IMR-90 (cell line): ENCODE measurements around the gene DRD3. TPM values are rescaled to one million over a fixed set of nuclear protein-coding genes. Genes with fewer than 3 reads are reported as not detected.
A peak's percentile ranks its signal among the peaks of the same experiment; 100 is the strongest.

Experiments used
- ATAC-seq: fragments of 200-7000 bp; cut with Tn5 transposase; 2 replicates; pipeline ENCODE4 v1.9.1; 2020; ENCODE audit warnings: low read depth, mild to moderate bottlenecking, moderate library complexity
- BruUV-seq: library from RNA; stranded (reverse); fragments of 400-500 nt; replicated peaks from 2 replicates; lab custom pipeline; 2021; lab: Mats Ljungman, UMichigan
- CTCF ChIA-PET: fragments of 300-600 bp; formaldehyde crosslinking; extraction: SDS; loops from one replicate; lab custom pipeline; 2021; ENCODE audit warnings: antibody characterized with exemption; lab: Yijun Ruan, JAX
- POLR2A ChIA-PET: fragments of 300-600 bp; sonication (Branson Sonifier 250); formaldehyde crosslinking; loops from one replicate; lab custom pipeline; 2022; ENCODE audit warnings: antibody characterized with exemption; ENCODE audit not compliant: unreplicated experiment; lab: Charles Lee
- DNase-seq: peaks from one replicate; pipeline ENCODE4 v3.0.0; 2013
- H2AFZ ChIP-seq: replicated peaks from 2 replicates; pipeline ENCODE3; 2013; ENCODE audit warnings: low read length, mild to moderate bottlenecking; ENCODE audit not compliant: poor library complexity
- H2AK5ac ChIP-seq: 2 replicates; pipeline ENCODE4 v1.6.1; 2013; ENCODE audit warnings: low read depth, low read length, inconsistent platforms
- H2AK9ac ChIP-seq: replicated peaks from 2 replicates; pipeline ENCODE3; 2013; ENCODE audit warnings: mild to moderate bottlenecking, low read depth, low read length, moderate library complexity; ENCODE audit not compliant: poor library complexity
- H2BK120ac ChIP-seq: 2 replicates; pipeline ENCODE4 v1.6.1; 2013; ENCODE audit warnings: low read depth, low read length, inconsistent platforms
- H2BK15ac ChIP-seq: 3 replicates; pipeline ENCODE4 v1.6.1; 2013; ENCODE audit warnings: low read depth, low read length, inconsistent platforms
- H2BK20ac ChIP-seq: 2 replicates; pipeline ENCODE4 v1.6.1; 2013; ENCODE audit warnings: low read depth, mild to moderate bottlenecking, inconsistent platforms, low read length, moderate library complexity
- H2BK5ac ChIP-seq: 2 replicates; pipeline ENCODE4 v1.6.1; 2013; ENCODE audit warnings: mild to moderate bottlenecking, low read depth, low read length, inconsistent platforms; ENCODE audit not compliant: poor library complexity, severe bottlenecking
- H3K14ac ChIP-seq: replicated peaks from 2 replicates; pipeline ENCODE4 v1.6.1; 2013; ENCODE audit warnings: low read depth, low read length, inconsistent platforms
- H3K18ac ChIP-seq: 2 replicates; pipeline ENCODE4 v1.6.1; 2013; ENCODE audit warnings: low read depth, low read length, control low read depth
- H3K23ac ChIP-seq: 2 replicates; pipeline ENCODE4 v1.6.1; 2013; ENCODE audit warnings: low read depth, low read length, inconsistent platforms
- H3K27ac ChIP-seq: 2 replicates; pipeline ENCODE4 v1.5.1; 2013; ENCODE audit warnings: mild to moderate bottlenecking, control low read depth, low read length; ENCODE audit not compliant: insufficient read depth
- H3K27me3 ChIP-seq: 2 replicates; pipeline ENCODE4 v1.6.1; 2013; ENCODE audit warnings: low read length; ENCODE audit not compliant: control insufficient read depth, insufficient read depth
- H3K36me3 ChIP-seq: 2 replicates; pipeline ENCODE4 v1.6.1; 2013; ENCODE audit warnings: low read length, mixed read lengths; ENCODE audit not compliant: control insufficient read depth, insufficient read depth
- H3K4ac ChIP-seq: 2 replicates; pipeline ENCODE4 v1.6.1; 2013; ENCODE audit warnings: low read depth, low read length, inconsistent platforms
- H3K4me1 ChIP-seq: 2 replicates; pipeline ENCODE4 v1.6.1; 2013; ENCODE audit warnings: low read length, mixed read lengths; ENCODE audit not compliant: control insufficient read depth, insufficient read depth
- H3K4me2 ChIP-seq: 2 replicates; pipeline ENCODE4 v1.6.1; 2013; ENCODE audit warnings: low read depth, mild to moderate bottlenecking, control low read depth, low read length, moderate library complexity
- H3K4me3 ChIP-seq: 2 replicates; pipeline ENCODE4 v1.5.1; 2013; ENCODE audit warnings: low read depth, mild to moderate bottlenecking, control low read depth, low read length, moderate library complexity; ENCODE audit not compliant: insufficient read depth
- H3K56ac ChIP-seq: 2 replicates; pipeline ENCODE4 v1.6.1; 2013; ENCODE audit warnings: low read length, inconsistent platforms; ENCODE audit not compliant: insufficient read depth; ENCODE audit errors: extremely low read depth
- H3K79me1 ChIP-seq, 2 experiments: 2 replicates each; pipeline ENCODE4 v1.6.1; 2013; ENCODE audit warnings: low read length in 2 of 2, inconsistent platforms in 1 of 2, low read depth in 1 of 2
- H3K9ac ChIP-seq: 2 replicates; pipeline ENCODE4 v1.6.1; 2013; ENCODE audit warnings: low read depth, low read length, control low read depth
- H3K9me1 ChIP-seq: 2 replicates; pipeline ENCODE4 v1.6.1; 2013; ENCODE audit warnings: low read length, inconsistent platforms; ENCODE audit not compliant: insufficient read depth
- H3K9me3 ChIP-seq: 2 replicates; pipeline ENCODE4 v1.6.1; 2013; ENCODE audit warnings: low read length; ENCODE audit not compliant: control insufficient read depth, insufficient read depth
- H4K20me1 ChIP-seq: 2 replicates; pipeline ENCODE4 v1.6.1; 2013; ENCODE audit warnings: low read length, inconsistent platforms; ENCODE audit not compliant: insufficient read depth
- H4K5ac ChIP-seq: 2 replicates; pipeline ENCODE4 v1.6.1; 2013; ENCODE audit warnings: mild to moderate bottlenecking, low read depth, low read length, control low read depth
- H4K8ac ChIP-seq, 2 experiments: 2 replicates each; pipeline ENCODE4 v1.6.1; 2013; ENCODE audit warnings: low read depth in 2 of 2, low read length in 2 of 2, control low read depth in 1 of 2, inconsistent platforms in 1 of 2
- H4K91ac ChIP-seq: 2 replicates; pipeline ENCODE4 v1.6.1; 2013; ENCODE audit warnings: low read depth, low read length, inconsistent platforms; ENCODE audit not compliant: insufficient read depth
- CEBPB ChIP-seq: IDR thresholded peaks from 2 replicates; pipeline ENCODE4 v1.6.1; 2012; ENCODE audit warnings: low read depth, low read length, improper control_type of control experiment
- CHD1 ChIP-seq: IDR thresholded peaks from 2 replicates; pipeline ENCODE4 v1.6.1; 2012; ENCODE audit warnings: low read depth, low read length, improper control_type of control experiment
- MAFK ChIP-seq: IDR thresholded peaks from 2 replicates; pipeline ENCODE4 v1.6.1; 2012; ENCODE audit warnings: low read depth, low read length, improper control_type of control experiment
- MAZ ChIP-seq: IDR thresholded peaks from 2 replicates; pipeline ENCODE4 v1.6.1; 2012; ENCODE audit warnings: low read depth, mild to moderate bottlenecking, low read length, improper control_type of control experiment, moderate library complexity, borderline replicate concordance
- MXI1 ChIP-seq: IDR thresholded peaks from 2 replicates; pipeline ENCODE4 v1.6.1; 2012; ENCODE audit warnings: low read depth, mild to moderate bottlenecking, low read length, moderate library complexity, borderline replicate concordance
- POLR2A ChIP-seq: IDR thresholded peaks from 2 replicates; pipeline ENCODE4 v1.6.1; 2012; ENCODE audit warnings: mild to moderate bottlenecking, low read depth, low read length
- RAD21 ChIP-seq: IDR thresholded peaks from 2 replicates; pipeline ENCODE4 v1.6.1; 2012; ENCODE audit warnings: low read length, improper control_type of control experiment
- RCOR1 ChIP-seq: IDR thresholded peaks from 2 replicates; pipeline ENCODE4 v1.6.1; 2012; ENCODE audit warnings: mild to moderate bottlenecking, low read length, improper control_type of control experiment; ENCODE audit not compliant: insufficient replicate concordance
- WGBS, 2 experiments: methylation state at CpG; one replicate each; pipeline versions ENCODE4 v1.1.5 to v1.1.7; 2013; ENCODE audit warnings: missing lambda C conversion rate in 2 of 2; ENCODE audit not compliant: insufficient read length in 1 of 2; ENCODE audit errors: extremely low coverage in 2 of 2; 5-methylcytosine and 5-hydroxymethylcytosine counted together
- dilution Hi-C: fragments of 300-500 bp; cut with HindIII; formaldehyde crosslinking; loops from one replicate; pipeline ENCODE4 v1.14.3; 2018; ENCODE audit warnings: low sequenced_read_pairs; ENCODE audit not compliant: unreplicated experiment
- in situ Hi-C: fragments of 300-500 bp; cut with MboI; formaldehyde crosslinking; loops from 3 replicates; pipeline ENCODE4 v1.14.3; 2019; ENCODE audit warnings: low sequenced_read_pairs, inconsistent platforms, mixed read lengths
- intact Hi-C: fragments of 100-400 bp; cut with micrococcal nuclease; formaldehyde crosslinking; loops from 2 replicates; pipeline ENCODE4 v1.10.0; 2022
- polyA plus RNA-seq, 3 experiments: library from polyadenylated mRNA; depleted of rRNA; stranded (reverse); fragments of >200 nt; gene quantifications; 2 replicates each; pipeline ENCODE4 v1.2.3, GENCODE V29; 2012; ENCODE audit warnings: low replicate concordance in 1 of 3
- total RNA-seq: library from RNA; depleted of rRNA; stranded (reverse); fragments of >200 nt; gene quantifications from 2 replicates; pipeline ENCODE4 v1.2.3, GENCODE V29; 2012
- TF ChIP-seq, protein P1 (sequence below): conservative IDR thresholded peaks from 2 replicates; pipeline ENCODE4 v1.5.1; 2012; ENCODE audit warnings: mild to moderate bottlenecking, low read depth, low read length, improper control_type of control experiment
- TF ChIP-seq, protein P2 (sequence below): fragments of 150-350 bp; IDR thresholded peaks from 2 replicates; pipeline ENCODE4 v1.6.1; 2016; ENCODE audit warnings: low read depth, mild to moderate bottlenecking, low read length, moderate library complexity, borderline replicate concordance

Gene DRD3
- total and polyA plus RNA-seq, 2 of the 4 experiments (the other 2 are of a cell fraction) = not detected

DNA sequence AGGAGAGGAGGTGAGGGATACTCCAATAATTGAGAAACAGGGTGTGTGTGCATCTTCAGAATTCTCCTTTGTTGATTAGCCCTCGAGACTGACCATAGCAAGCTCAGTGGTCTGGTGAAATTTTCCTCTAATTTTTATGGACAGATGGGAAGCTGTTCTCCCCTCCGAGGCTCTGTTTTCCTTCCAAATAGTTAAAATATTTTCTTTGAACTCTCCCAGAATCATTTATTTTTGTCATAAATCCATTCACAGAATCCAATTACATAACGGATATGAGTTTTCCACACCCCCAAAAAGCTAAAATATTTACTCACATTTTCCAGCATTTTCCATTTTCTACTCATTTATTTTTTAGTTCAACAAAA lies 85.9 kb downstream of the DRD3 start:
- Histone ChIP-seq H3K27ac (no peak overlapping the region), H3K56ac (no peak overlapping the region), H3K18ac (no peak overlapping the region), H4K20me1 (no peaks in the 10 kb centered on the region), H3K9me1 (no peaks in the 10 kb centered on the region; the same call in 1 of the 2 replicates), H3K4me1 (peaks cover 3% of the 10 kb centered on the region; the same call in 1 of the 2 replicates), H3K9ac (no peak overlapping the region), H2BK20ac (no peak overlapping the region), H3K4me3 (no peak overlapping the region), H3K79me1 (no peaks in the 10 kb centered on the region), H2AK5ac (no peak overlapping the region), H4K91ac (no peak overlapping the region), H3K36me3 (peaks cover 2% of the 10 kb centered on the region; the same call in 1 of the 2 replicates), H2BK120ac (no peak overlapping the region), H3K4me2 (no peak overlapping the region), H2AFZ (no peak overlapping the region), H2BK15ac (no peak overlapping the region), H4K5ac (no peak overlapping the region), H3K27me3 (no peaks in the 10 kb centered on the region), H2AK9ac (no peak overlapping the region), H3K9me3 (no peaks in the 10 kb centered on the region), H2BK5ac (no peak overlapping the region), H3K23ac (no peak overlapping the region), H3K14ac (0 out of 2 replicates have a peak overlapping the region, but pooled peaks have one; percentile 1), H4K8ac (no peak overlapping the region), H3K4ac (no peak overlapping the region)
- no peak for ATAC-seq
- intact Hi-C loops = no loop called here
- dilution Hi-C loops = no loop called here
- CTCF ChIA-PET = interaction anchor here (0.6 kb wide), 2 partner anchors 220 to 1800 kb away, joined by 3 read pairs; no protein-coding TSS in a partner anchor
- no TSS peak for BruUV-seq
- TF ChIP-seq CHD1 = no peak
- no peak for TF ChIP-seq POLR2A
- TF ChIP-seq MAZ = no peak
- TF ChIP-seq MAFK = no peak
- TF ChIP-seq, protein P1, sequence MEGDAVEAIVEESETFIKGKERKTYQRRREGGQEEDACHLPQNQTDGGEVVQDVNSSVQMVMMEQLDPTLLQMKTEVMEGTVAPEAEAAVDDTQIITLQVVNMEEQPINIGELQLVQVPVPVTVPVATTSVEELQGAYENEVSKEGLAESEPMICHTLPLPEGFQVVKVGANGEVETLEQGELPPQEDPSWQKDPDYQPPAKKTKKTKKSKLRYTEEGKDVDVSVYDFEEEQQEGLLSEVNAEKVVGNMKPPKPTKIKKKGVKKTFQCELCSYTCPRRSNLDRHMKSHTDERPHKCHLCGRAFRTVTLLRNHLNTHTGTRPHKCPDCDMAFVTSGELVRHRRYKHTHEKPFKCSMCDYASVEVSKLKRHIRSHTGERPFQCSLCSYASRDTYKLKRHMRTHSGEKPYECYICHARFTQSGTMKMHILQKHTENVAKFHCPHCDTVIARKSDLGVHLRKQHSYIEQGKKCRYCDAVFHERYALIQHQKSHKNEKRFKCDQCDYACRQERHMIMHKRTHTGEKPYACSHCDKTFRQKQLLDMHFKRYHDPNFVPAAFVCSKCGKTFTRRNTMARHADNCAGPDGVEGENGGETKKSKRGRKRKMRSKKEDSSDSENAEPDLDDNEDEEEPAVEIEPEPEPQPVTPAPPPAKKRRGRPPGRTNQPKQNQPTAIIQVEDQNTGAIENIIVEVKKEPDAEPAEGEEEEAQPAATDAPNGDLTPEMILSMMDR = no peak
- no peak for TF ChIP-seq RAD21
- no peak for TF ChIP-seq MXI1
- no peak for TF ChIP-seq CEBPB
- TF ChIP-seq, protein P2, sequence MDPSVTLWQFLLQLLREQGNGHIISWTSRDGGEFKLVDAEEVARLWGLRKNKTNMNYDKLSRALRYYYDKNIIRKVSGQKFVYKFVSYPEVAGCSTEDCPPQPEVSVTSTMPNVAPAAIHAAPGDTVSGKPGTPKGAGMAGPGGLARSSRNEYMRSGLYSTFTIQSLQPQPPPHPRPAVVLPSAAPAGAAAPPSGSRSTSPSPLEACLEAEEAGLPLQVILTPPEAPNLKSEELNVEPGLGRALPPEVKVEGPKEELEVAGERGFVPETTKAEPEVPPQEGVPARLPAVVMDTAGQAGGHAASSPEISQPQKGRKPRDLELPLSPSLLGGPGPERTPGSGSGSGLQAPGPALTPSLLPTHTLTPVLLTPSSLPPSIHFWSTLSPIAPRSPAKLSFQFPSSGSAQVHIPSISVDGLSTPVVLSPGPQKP = no peak
- TF ChIP-seq RCOR1 = no peak
- POLR2A ChIA-PET = no interaction called here
- in situ Hi-C loops = no loop called here
- WGBS, 2 experiments = no CpG with 5 or more reads among the region's 3 CpGs
- no peak for DNase-seq
